ENCODE results near the gene DNM3. TPM values are rescaled to one million over a fixed set of nuclear protein-coding genes. Genes with fewer than 3 reads are reported as not detected.

DNM3 gene
- total RNA-seq, 2 experiments from 2014 or later = 1.5 to 1.6 TPM

- ChIA-PET POLR2A (interaction anchor here (0.5 to 0.6 kb wide), 2 partner anchors 44 to 144 kb away, joined by 3 to 4 read pairs; no protein-coding TSS in a partner anchor), CTCF (no interaction called here)
- DNase-seq (no peak), ATAC-seq (no peak)
- no peaks in the 10 kb centered on the region for H3K9me3 Mint-ChIP-seq (ENCODE audit: insufficient read depth)
- H3K36me3 Mint-ChIP-seq (ENCODE audit: low read depth) = peaks cover 2% of the 10 kb centered on the region
- H3K4me1 Mint-ChIP-seq (ENCODE audit: low read depth) = no peaks in the 10 kb centered on the region
- H3K27ac Mint-ChIP-seq = no peak overlapping the region
- no peak overlapping the region for H3K4me3 Mint-ChIP-seq
- H3K27me3 Mint-ChIP-seq (ENCODE audit: low read depth) = no peaks in the 10 kb centered on the region
These were observed 307.4 kb downstream of the DNM3 start for GRCh38 chr1:172148707-172149106.

- no peaks in the 10 kb centered on the region for H3K27me3 Mint-ChIP-seq (ENCODE audit: low read depth)
- peaks cover under 1% of the 10 kb centered on the region for H3K9me3 Mint-ChIP-seq (ENCODE audit: insufficient read depth)
- DNase-seq (no peak), ATAC-seq (no peak)
- H3K27ac Mint-ChIP-seq = no peak overlapping the region
- no peak overlapping the region for H3K4me3 Mint-ChIP-seq
- peaks cover 2% of the 10 kb centered on the region for H3K4me1 Mint-ChIP-seq (ENCODE audit: low read depth)
- POLR2A ChIA-PET = no interaction called here
- peaks cover 3% of the 10 kb centered on the region for H3K36me3 Mint-ChIP-seq (ENCODE audit: low read depth)
- CTCF ChIA-PET = interaction anchor here (1.4 kb wide), 1 partner anchor 251 kb away, joined by 3 read pairs; no protein-coding TSS in a partner anchor
These were observed 308.0 kb downstream of the DNM3 start for GRCh38 chr1:172149346-172149745.

- Mint-ChIP-seq H3K27ac (peak overlapping the region; percentile 48), H3K36me3 (ENCODE audit: low read depth) (peaks cover 6% of the 10 kb centered on the region), H3K9me3 (ENCODE audit: insufficient read depth) (peaks cover 5% of the 10 kb centered on the region), H3K27me3 (ENCODE audit: low read depth) (no peaks in the 10 kb centered on the region), H3K4me1 (ENCODE audit: low read depth) (peaks cover 7% of the 10 kb centered on the region), H3K4me3 (no peak overlapping the region)
- ChIA-PET CTCF (interaction anchor here (1.0 to 1.3 kb wide), 3 partner anchors 64 to 239 kb away, joined by 3 to 5 read pairs (median 3); no protein-coding TSS in a partner anchor), POLR2A (no interaction called here)
- DNase-seq (no peak), ATAC-seq (peak; percentile 81)
These were observed 313.3 kb downstream of the DNM3 start for GRCh38 chr1:172154551-172154950.

GRCh38 chr1:172155766-172156165 lies 314.5 kb downstream of the DNM3 start:
- CTCF ChIA-PET = interaction anchor here (1.4 kb wide), 1 partner anchor 23 kb away, joined by 4 read pairs; no protein-coding TSS in a partner anchor
- H3K36me3 Mint-ChIP-seq (ENCODE audit: low read depth) = peaks cover 6% of the 10 kb centered on the region
- no peaks in the 10 kb centered on the region for H3K27me3 Mint-ChIP-seq (ENCODE audit: low read depth)
- H3K4me1 Mint-ChIP-seq (ENCODE audit: low read depth) = peaks cover 7% of the 10 kb centered on the region
- no peak overlapping the region for H3K4me3 Mint-ChIP-seq
- no peak overlapping the region for H3K27ac Mint-ChIP-seq
- POLR2A ChIA-PET = no interaction called here
- ATAC-seq (no peak), DNase-seq (no peak)
- H3K9me3 Mint-ChIP-seq (ENCODE audit: insufficient read depth) = peaks cover 5% of the 10 kb centered on the region

GRCh38 chr1:172162236-172162635 lies 320.9 kb downstream of the DNM3 start:
- POLR2A ChIA-PET = no interaction called here
- H3K4me1 Mint-ChIP-seq (ENCODE audit: low read depth) = no peaks in the 10 kb centered on the region
- DNase-seq = no peak
- ATAC-seq = no peak
- no peak overlapping the region for H3K4me3 Mint-ChIP-seq
- CTCF ChIA-PET = interaction anchor here (1.1 kb wide), 1 partner anchor 62 kb away, joined by 4 read pairs; no protein-coding TSS in a partner anchor
- no peak overlapping the region for H3K27ac Mint-ChIP-seq
- H3K36me3 Mint-ChIP-seq (ENCODE audit: low read depth) = no peaks in the 10 kb centered on the region
- no peaks in the 10 kb centered on the region for H3K9me3 Mint-ChIP-seq (ENCODE audit: insufficient read depth)
- H3K27me3 Mint-ChIP-seq (ENCODE audit: low read depth) = no peaks in the 10 kb centered on the region

- no peaks in the 10 kb centered on the region for H3K4me1 Mint-ChIP-seq (ENCODE audit: low read depth)
- no peak for DNase-seq
- H3K36me3 Mint-ChIP-seq (ENCODE audit: low read depth) = no peaks in the 10 kb centered on the region
- no peaks in the 10 kb centered on the region for H3K27me3 Mint-ChIP-seq (ENCODE audit: low read depth)
- no peak for ATAC-seq
- ChIA-PET POLR2A (no interaction called here), CTCF (interaction anchor here (1.0 kb wide), 1 partner anchor 16 kb away, joined by 3 read pairs; no protein-coding TSS in a partner anchor)
- H3K4me3 Mint-ChIP-seq = no peak overlapping the region
- H3K27ac Mint-ChIP-seq = no peak overlapping the region
- H3K9me3 Mint-ChIP-seq (ENCODE audit: insufficient read depth) = no peaks in the 10 kb centered on the region
These were observed 322.4 kb downstream of the DNM3 start for GRCh38 chr1:172163498-172164215.

GRCh38 chr1:172165403-172165802 lies 324.1 kb downstream of the DNM3 start:
- Mint-ChIP-seq H3K36me3 (ENCODE audit: low read depth) (no peaks in the 10 kb centered on the region), H3K27me3 (ENCODE audit: low read depth) (peaks cover under 1% of the 10 kb centered on the region), H3K9me3 (ENCODE audit: insufficient read depth) (no peaks in the 10 kb centered on the region), H3K27ac (no peak overlapping the region), H3K4me3 (no peak overlapping the region), H3K4me1 (ENCODE audit: low read depth) (no peaks in the 10 kb centered on the region)
- ChIA-PET POLR2A (interaction anchor here (0.7 kb wide), 1 partner anchor 345 kb away, joined by 3 read pairs; no protein-coding TSS in a partner anchor), CTCF (no interaction called here)
- ATAC-seq (no peak), DNase-seq (no peak)

- POLR2A ChIA-PET = no interaction called here
- no peak for ATAC-seq
- Mint-ChIP-seq H3K4me1 (ENCODE audit: low read depth) (no peaks in the 10 kb centered on the region), H3K36me3 (ENCODE audit: low read depth) (no peaks in the 10 kb centered on the region), H3K27ac (no peak overlapping the region), H3K9me3 (ENCODE audit: insufficient read depth) (no peaks in the 10 kb centered on the region), H3K4me3 (no peak overlapping the region), H3K27me3 (ENCODE audit: low read depth) (peaks cover 4% of the 10 kb centered on the region)
- DNase-seq = no peak
- CTCF ChIA-PET = interaction anchor here (2.1 kb wide), 1 partner anchor 11 kb away, joined by 7 read pairs; no protein-coding TSS in a partner anchor
These were observed 326.7 kb downstream of the DNM3 start for GRCh38 chr1:172167796-172168596.

- no peak for DNase-seq
- ATAC-seq = no peak
- H3K36me3 Mint-ChIP-seq (ENCODE audit: low read depth) = no peaks in the 10 kb centered on the region
- H3K9me3 Mint-ChIP-seq (ENCODE audit: insufficient read depth) = no peaks in the 10 kb centered on the region
- H3K27me3 Mint-ChIP-seq (ENCODE audit: low read depth) = peaks cover 6% of the 10 kb centered on the region
- no peak overlapping the region for H3K27ac Mint-ChIP-seq
- H3K4me3 Mint-ChIP-seq = no peak overlapping the region
- ChIA-PET CTCF (interaction anchor here (2.1 kb wide), 1 partner anchor 11 kb away, joined by 7 read pairs; no protein-coding TSS in a partner anchor), POLR2A (no interaction called here)
- H3K4me1 Mint-ChIP-seq (ENCODE audit: low read depth) = no peaks in the 10 kb centered on the region
These were observed 327.2 kb downstream of the DNM3 start for GRCh38 chr1:172168597-172168872.

GRCh38 chr1:172169836-172170235 lies 328.5 kb downstream of the DNM3 start:
- Mint-ChIP-seq H3K36me3 (ENCODE audit: low read depth) (no peaks in the 10 kb centered on the region), H3K27me3 (ENCODE audit: low read depth) (peaks cover 6% of the 10 kb centered on the region), H3K27ac (no peak overlapping the region), H3K4me1 (ENCODE audit: low read depth) (no peaks in the 10 kb centered on the region), H3K9me3 (ENCODE audit: insufficient read depth) (no peaks in the 10 kb centered on the region), H3K4me3 (no peak overlapping the region)
- ATAC-seq (no peak), DNase-seq (no peak)
- ChIA-PET POLR2A (no interaction called here), CTCF (interaction anchor here (1.2 to 2.1 kb wide), 3 partner anchors 10 to 229 kb away, joined by 3 to 7 read pairs (median 6); no protein-coding TSS in a partner anchor)

- no peak for ATAC-seq
- ChIA-PET POLR2A (no interaction called here), CTCF (no interaction called here)
- no peak for DNase-seq
- peaks cover 6% of the 10 kb centered on the region for H3K27me3 Mint-ChIP-seq (ENCODE audit: low read depth)
- no peaks in the 10 kb centered on the region for H3K36me3 Mint-ChIP-seq (ENCODE audit: low read depth)
- no peaks in the 10 kb centered on the region for H3K9me3 Mint-ChIP-seq (ENCODE audit: insufficient read depth)
- no peak overlapping the region for H3K4me3 Mint-ChIP-seq
- no peak overlapping the region for H3K27ac Mint-ChIP-seq
- H3K4me1 Mint-ChIP-seq (ENCODE audit: low read depth) = no peaks in the 10 kb centered on the region
These were observed 331.1 kb downstream of the DNM3 start for GRCh38 chr1:172172352-172172831.

- Mint-ChIP-seq H3K4me3 (no peak overlapping the region), H3K27ac (no peak overlapping the region), H3K36me3 (ENCODE audit: low read depth) (peaks cover 1% of the 10 kb centered on the region), H3K27me3 (ENCODE audit: low read depth) (peaks cover 3% of the 10 kb centered on the region), H3K9me3 (ENCODE audit: insufficient read depth) (no peaks in the 10 kb centered on the region), H3K4me1 (ENCODE audit: low read depth) (peaks cover 8% of the 10 kb centered on the region)
- ChIA-PET CTCF (interaction anchor here (1.0 kb wide), 1 partner anchor 80 kb away, joined by 3 read pairs; no protein-coding TSS in a partner anchor), POLR2A (no interaction called here)
- DNase-seq = no peak
- no peak for ATAC-seq
These were observed 334.9 kb downstream of the DNM3 start for GRCh38 chr1:172176206-172176605.
